GM18873 (cell line): ENCODE results near the gene FCN2.

Experiments used
- ATAC-seq: cut with Tn5 transposase; IDR thresholded peaks from one replicate; pipeline ENCODE4 v1.9.1; 2021; ENCODE audit warnings: mild to moderate bottlenecking, moderate library complexity, moderate number of reproducible peaks; ENCODE audit not compliant: unreplicated experiment, low FRiP score

FCN2 gene

DNA sequence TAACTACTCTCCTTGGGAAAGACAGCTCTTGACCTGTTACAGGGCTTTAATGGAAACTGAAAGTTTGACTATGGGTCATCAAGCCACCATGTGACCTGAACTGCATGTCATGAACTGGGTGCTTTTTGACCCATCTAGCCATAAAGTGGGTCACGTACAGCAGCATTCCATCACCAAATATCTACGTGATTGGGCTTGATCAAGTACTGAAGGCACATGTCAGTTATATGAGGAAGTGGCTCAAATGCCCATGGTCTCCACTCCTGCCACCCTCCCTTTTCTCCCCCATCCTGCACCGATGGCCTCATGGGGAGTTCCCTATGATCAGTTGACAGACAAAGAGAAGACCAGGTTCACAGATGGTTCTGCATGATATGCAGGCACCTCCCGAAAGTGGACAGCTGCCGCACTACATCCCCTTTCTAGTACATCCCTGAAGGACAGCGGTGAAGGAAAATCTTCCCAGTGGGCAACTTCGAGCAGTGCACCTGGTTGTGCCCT, 44.5 kb downstream of the FCN2 start:
- no peak for ATAC-seq

DNA sequence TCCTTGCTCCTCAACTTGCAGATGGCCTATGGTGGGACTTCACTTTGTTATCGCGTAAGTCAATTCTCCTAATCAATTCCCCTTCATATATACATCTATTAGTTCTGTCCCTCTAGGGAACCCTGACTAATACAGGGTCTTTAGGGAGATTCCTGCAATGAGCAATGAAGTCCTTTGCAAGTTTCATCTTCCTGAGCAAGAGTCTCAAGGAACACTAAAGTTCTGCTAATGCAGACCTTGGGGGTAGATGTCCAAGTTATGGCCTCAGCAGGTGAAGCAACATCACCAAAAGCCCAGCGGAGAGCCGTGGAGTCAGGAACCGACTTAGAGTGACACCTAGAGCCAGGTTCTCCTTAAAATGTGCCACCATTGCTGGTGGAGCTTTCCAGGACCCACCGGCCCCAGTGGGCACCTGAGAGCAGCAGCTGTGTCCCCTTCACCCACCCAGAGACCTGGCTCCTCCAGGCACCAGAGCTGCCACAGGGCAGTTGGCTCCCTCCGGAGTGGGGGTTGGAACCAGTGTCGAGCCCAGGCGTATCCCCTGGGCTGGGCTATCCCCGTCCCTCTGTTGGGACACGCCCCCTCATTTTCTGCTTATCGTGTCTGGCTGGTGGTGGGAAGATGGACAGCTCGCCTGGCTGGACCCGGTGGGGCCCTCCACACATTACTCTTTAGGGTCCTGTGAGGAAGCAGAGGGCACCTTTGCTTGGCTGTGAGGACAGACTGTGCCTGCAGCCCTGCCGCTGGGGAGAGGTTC, 48.0 kb downstream of the FCN2 start:
- no peak for ATAC-seq

DNA sequence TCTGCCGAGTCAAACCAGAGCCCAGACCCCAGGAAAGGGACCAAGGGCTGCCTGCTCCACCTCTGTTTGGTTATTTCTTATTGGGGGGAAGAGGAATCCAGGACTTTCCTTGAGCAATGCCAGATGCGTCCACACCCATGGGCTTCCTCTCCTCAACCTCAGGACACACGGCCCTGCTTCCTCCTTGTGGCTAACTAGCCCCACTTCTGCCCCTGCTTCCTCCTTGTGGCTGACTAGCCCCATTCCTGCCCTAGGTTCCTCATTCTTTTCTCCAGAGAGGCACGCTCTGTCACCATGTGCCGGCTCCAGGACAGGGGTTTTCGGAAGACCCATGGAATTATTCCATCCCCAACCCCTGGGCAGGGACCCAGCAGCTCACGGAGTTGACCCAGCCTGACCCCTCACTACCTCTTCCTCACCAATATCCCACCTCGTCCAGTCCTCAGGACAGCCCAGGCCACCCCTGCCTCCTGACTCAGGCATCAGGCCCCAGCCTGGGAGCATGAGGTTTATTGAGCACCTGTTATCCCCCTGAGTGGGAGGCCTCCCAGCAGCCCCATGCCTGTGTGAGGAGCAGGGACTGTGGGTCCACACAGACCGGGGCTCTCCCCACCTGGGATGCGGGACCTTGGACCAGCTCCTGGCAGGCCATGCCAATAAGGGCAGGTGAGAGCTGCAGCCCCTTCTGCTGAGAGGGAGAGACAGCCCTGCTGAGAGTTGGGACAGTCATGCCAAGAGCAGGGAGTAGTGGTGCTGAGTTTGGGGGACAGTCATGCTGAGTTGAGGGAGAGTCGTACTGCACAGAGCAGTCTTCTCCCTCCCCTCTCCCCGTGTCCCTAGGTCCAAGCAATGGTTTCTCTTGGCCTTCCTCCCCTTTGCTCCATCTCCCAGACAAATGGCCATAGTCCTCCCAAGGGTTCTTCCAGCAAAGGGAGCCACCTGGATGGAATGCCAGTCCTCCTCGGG, 48.9 kb downstream of the FCN2 start:
- ATAC-seq, result no peak

DNA sequence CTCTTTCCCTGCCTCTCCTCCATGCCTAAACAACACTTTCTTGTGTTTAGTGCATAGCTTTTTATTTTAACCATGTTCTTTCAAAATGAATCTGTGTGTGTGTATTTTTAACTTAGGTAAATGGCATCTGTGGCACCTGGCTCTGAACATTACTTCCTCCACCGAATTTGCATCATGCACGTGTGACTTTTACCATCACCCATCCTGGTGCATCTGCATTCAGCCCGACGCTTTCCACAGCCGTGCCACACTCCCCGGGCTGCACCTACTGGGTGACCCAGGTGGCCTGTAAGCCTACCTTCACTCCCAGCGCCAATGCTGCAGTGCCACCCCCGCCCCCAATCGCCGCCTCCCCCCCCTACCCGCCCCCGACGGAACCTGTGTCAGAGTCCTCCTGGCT, 49.8 kb downstream of the FCN2 start:
- ATAC-seq, result peak; percentile 46

DNA sequence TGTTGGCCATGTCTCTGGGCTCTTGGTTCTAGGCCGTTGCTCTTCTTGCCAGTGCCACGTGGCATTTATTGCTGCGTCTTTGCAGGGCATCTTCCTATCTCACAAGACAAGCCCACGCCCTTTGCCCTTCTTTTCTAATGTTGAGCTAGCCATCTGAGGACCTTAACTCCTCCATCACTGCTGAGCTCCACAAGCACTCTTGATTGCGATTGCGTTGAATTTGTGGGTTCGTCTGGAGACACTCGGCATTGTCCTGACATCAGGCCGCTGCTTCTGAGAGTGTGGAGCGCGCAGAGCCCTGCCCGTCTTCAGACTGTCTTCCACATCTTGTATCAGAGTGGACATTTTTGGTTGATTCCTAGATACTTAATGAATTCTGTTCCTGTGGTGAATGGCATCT, 51.6 kb downstream of the FCN2 start:
- ATAC-seq, result no peak

DNA sequence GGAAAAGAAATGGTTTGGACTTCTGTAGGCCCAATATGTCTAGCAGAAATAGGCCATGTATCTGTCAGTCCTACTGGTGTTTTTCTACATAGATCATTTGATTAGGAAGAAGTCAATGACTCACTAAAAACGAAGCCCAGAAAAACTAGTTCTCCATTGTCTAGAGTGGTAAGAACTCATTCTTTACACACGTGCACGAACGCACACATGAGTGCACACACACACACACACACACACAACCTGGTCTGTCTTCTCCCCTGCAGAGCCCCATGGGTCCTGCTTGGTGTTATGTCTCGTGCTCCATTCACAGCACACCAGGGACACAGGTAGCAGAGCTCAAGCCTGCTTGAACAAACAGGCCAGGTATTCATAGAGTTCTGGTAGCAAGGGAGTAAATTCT, 52.0 kb downstream of the FCN2 start:
- no peak for ATAC-seq

DNA sequence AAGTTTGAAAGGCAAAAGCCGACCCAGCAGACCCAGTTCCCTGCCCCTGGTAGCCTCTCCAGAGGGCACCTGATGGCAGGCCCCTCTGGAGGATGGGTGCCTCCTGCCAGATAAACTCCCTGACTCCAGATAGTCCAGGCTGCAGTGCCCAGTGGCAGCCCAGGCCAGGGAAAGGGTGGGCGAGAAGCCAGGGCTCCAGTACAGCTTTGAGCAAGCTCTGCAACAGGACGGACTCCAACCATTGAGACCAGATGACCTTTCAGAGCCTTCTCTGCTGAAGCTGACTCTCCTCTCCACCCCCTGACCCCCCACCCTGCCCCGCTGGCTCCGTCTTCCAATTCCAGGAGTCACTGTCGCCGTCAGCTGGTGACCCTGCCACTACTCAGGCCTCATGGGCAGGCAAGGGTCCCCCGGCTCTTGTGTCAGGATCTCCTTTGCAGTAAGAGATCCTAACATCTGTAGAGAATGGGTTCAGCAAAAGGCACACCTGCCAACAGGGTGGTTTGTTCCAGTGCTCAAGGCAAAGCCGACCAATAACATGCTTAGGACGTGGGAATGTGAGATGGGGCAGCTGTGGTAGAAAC, 52.6 kb downstream of the FCN2 start:
- no peak for ATAC-seq

DNA sequence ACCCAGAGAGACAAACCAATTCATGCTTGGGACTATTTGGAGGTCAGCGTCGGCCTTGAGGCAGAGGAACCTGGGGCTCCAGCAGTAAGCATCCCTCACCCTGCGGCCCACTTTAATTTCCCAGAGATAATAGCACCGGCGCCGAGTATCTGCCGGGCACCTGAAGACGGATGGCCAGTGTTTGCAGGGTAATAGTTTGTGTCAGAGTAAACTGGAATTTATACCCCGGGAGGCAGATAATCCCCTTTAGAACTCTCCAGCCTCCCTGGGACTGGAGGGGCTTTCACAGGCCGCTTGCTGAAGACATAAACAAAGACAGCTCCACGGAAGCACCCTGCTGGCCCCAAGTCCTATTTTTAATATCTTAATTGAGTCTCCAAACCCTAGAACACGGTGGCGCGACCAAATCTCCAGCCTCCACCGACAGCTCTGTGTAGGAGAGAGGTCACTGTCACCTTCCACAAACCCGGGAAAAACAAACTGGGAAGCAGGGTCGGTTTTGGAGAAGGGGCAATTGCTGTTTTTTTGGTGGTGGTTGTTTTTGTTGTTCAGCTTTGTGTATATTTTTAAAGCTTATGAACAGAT, 54.5 kb downstream of the FCN2 start:
- ATAC-seq, result no peak

DNA sequence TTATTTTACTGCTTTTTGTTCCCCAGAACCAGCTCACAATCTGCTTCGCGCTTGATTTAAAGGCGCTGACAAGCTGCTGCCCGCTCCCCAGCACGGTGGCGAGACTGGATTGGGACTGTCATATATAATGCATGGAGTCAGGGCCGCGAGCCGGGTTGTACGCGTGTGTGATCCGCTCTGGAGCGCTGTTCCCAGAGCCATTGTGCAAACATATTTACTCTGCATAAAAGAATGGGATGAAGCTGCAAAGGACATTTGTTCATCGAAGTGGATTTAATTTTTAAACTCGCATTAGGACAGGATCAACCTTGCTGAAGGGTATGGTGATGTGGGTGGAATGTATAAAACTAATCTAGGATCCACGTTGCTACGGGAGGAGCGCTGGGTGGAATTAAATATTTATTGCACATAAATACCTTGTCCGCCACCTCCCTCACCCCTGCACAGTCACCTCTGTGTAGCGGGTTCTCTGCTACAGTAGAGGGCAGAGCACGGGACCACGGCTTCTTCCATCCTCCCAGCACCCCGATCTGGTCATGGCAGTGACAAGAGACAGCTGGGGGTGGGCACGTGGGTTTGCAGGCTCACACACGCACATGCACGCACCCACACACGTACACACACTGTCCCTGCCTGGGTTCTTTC, 55.2 kb downstream of the FCN2 start:
- ATAC-seq, result no peak

DNA sequence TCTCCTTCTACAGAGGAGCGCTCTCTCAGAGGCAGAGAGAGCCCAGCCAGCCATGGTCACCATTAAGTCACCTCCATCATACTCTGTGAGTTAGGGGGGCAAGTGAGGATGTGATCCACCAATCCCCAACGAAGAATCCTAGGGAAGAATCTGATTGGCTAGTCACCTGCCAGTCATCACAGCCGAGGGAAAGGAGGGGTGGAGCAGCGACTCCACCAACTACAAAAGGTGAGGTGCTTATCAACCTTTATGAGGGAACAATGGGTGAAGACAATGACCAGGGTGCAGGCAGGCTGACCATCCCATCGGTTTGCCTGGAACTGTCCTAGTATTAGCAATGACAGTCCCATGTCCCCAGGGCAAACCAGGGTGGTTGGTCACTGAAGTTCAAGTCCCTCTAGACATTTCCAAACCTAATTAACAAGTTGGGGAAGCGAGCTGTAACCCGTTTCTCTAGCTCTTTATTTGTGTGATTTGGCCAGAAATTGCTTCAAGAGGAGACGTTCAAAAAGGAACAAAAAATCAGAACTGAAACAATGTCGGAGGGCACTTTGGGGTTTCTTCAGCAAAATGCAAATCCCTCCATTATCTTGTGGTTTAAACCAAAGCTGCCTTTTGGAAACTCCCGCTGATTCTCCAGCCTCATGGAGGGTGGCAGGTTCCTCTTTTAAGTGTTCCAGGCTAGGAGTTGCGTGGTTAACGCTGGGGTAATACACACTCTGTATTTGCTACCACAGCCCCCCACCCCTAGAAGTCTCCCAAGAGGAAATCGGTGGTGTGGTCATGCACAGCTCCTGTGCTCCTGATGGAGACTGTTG, 55.9 kb downstream of the FCN2 start:
- ATAC-seq, result no peak
